Measurements from ENCODE around the gene PRPF38B.
A peak's percentile ranks its signal among the peaks of the same experiment; 100 is the strongest.
"Not testable (repeated sequence)": the region's sequence is repeated elsewhere in the genome, so short reads cannot be mapped to it uniquely, and the experiment has no call there.

Gene PRPF38B

DNA sequence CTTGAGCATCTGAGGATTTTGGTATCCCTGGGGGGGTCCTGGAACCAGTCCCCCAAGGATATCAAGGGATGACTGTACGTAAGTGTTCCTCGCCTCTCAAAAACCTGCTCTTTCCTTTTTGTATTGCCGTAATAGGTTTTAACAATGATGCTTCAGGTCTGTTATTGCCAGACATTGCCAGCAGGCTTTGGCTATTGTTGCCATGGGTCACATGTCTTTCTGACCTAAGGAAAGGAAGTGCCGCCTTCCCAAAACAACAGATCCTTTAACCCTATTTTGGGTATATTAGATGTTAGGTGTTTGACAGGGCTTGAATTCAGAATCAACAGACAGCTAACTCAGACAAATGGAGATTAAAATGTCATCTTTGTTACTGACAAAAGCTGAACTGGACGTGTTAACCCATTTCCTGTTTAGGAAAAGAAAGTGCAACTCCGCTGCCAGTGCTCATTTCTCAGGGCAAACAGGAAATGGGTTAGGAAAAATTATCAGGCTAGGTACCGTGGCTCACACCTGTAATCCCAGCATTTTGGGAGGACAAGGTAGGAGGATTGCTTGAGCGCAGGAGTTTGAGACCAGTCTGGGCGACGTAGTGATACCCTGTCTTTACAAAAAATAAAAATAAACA, 12.4 kb upstream of the PRPF38B start:
- DNase-seq: no peak

DNA sequence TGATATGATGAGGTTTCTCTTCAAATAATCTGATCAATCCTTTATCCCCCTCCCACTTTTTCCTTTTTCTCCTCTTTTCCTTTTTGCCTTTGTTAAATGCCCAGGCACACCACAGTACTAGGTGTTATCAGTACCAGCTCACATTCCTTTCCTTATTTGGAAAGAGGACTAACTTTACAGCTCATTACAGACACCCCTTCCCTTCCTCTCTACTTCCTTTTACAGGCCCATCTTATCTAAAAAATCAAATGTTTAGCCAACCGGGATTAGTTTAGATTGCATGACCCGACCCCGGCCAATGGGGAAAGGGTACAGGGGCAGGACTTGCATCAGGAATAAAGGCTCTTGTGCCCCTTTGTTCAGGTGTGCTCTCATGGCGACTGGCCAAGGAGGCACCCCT, 10.4 kb upstream of the PRPF38B start:
- not testable (repeated sequence) for DNase-seq

DNA sequence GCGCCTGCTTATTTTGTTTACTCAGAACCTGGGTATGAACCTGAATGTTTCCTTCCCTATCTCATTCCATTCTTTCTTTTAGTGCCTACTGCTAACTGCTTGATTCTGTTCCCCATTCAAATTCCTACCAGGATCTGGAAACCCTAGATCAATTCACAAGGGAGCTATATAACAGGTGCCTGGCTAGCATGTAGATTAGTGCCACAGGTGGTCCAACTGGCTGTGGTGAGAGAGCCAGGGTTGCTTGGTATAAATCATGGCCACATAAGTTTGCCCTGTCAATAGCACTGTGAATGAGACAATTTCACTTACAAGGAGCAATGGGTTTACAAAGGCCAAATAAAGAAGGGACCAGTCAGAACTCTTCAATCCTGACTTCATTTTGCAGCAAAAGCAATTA, 6.6 kb upstream of the PRPF38B start:
- DNase-seq: no peak

DNA sequence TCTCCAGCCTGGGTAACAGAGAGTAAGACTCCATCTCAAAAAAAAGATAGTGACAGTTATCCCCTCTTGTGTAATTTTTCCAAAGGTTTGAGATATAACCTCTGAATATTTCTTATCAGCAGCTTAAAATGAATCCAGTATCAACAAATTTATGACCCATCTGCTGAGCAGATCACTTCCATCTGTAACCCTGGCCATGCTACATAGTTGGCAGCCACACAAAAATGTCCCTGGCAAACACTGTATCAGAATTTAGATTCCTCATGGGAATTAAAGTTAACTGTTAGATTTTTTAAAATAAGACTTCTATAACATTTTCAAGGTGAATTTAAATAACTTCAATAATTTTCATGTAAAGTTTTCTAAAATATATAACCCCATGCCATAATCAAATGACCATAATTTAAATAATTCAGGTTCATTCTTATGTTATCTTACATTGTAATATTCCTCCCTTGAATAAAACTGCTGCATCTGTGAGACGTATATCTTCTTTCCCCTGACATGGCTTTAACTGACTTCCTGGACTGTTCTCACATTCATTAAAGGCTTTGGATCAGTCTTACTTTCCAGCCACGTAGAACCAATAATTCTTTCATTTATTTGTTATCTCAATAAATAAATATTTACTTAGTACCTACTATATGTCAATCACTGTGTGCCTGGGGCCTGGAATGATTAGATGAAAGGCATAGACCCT, 5.3 kb upstream of the PRPF38B start:
- no peak for DNase-seq

DNA sequence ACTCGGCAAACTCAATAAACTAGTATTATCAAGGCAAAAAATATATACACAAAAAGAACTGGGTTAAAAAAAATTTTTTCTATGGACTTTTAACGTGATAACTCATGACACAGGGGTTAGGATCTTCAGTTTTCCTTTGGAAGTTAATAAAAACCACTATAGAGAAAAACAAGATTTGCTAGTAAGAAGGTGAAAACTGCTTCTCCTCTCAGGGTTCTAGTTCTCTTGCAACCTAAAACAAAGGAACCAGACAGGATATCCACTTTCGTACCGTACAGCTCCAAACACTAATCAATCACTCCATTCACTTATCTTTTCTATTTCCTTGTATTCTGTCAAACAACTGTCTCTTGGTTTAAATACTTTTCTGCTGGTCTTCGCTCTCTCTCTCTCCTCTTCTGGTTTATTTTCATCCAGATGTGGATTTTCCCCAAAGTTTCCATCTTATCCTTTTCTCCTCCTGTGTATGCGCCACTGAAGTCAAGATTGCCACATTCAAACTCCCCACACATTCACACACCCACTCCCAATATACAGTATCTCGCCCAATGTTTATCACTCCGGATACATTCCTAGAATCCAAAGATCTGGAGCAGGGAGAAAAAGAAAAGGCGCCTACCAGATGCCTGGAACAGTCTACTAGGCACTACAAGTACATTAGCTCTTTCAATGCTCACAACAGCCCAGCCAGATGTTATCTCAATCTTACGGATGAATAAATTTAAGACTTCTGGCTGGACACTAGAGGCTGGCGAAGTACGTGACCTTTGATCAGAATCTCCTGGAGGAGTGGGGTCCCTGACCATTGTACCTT, 775 bp upstream of the PRPF38B start:
- DNase-seq: peak; percentile 64 to 78

DNA sequence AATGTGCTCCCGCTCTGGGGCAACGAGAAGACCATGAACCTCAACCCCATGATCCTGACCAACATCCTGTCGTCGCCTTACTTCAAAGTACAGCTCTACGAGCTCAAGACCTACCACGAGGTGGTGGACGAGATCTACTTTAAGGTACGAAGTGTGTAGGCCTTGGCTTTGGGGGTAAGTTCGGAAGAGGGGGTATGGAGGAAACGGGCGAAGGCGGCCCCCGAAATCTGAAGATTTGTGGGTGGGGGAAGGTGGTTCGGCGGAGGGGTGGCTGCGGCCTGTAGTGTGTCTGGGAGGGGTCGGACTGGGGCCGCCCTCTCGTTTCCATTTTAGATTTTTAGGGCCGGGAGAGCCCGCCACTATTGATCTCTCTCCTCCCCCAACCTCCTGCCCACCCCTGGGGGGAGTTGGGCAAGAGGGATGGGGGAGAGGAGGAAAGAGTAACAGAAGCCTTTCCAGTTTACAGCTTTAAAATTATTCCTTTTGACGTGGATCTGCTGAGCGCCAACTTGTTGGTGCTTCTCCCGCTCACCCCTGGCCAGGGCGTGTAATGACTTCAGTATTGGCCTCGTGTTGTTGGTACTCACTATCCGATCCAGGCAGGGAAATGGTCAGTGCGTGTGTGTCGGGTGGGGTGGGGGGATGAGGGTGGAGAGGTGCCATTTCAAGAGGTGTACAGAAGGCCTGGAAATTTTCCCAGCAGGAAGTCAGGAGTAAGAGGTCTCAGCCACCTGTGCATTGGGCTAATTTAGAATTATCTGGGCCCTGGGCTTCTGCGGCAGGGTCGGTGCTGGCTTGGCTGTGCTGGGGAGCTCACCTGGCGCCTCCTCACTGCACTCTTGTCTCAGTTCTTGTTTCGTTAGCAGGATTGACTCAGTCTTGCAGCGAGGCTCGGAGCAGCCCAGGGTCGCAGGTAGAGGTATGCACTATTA, 880 bp downstream of the PRPF38B start:
- peak; percentile 40 to 59 for DNase-seq

DNA sequence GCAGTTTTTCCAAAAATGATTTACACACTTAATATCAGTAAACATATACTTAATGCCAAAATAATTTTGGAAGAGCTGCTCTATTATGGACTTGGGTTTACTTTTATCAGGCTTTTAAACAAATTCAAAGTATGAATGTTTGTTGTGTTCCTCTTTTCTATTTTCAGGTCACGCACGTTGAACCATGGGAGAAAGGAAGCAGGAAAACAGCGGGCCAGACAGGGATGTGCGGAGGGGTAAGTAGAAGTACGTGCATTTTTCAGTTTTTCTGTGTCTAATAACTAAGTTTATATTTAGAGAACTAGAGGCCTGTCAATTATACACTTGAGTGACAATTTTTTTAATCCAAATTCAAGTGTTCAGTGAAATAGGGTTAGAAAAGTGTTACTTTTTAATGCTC, 3.4 kb downstream of the PRPF38B start:
- peak in 1 of 2 donors; percentile 32 for DNase-seq

DNA sequence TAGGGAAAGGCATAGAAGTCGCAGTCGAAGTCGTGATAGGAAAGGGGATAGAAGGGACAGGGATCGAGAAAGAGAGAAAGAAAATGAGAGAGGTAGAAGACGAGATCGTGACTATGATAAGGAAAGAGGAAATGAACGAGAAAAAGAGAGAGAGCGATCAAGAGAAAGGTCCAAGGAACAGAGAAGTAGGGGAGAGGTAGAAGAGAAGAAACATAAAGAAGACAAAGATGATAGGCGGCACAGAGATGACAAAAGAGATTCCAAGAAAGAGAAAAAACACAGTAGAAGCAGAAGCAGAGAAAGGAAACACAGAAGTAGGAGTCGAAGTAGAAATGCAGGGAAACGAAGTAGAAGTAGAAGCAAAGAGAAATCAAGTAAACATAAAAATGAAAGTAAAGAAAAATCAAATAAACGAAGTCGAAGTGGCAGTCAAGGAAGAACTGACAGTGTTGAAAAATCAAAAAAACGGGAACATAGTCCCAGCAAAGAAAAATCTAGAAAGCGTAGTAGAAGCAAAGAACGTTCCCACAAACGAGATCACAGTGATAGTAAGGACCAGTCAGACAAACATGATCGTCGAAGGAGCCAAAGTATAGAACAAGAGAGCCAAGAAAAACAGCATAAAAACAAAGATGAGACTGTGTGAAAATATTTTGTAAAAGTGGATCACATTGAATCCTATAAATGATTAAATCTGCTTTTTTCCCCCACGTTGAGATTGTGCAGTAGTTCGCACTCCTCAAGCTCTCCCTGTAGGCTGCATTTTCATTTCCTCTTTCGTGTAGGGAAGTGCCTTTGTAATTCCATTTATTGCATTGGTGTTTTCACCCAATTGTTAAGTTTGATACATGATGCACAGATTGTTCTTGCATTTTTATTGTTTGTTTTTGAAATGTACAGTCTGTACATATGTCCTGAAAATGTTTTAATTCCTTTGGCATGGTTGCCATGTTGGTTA, 7.5 kb downstream of the PRPF38B start:
- DNase-seq: peak; percentile 70 to 71

DNA sequence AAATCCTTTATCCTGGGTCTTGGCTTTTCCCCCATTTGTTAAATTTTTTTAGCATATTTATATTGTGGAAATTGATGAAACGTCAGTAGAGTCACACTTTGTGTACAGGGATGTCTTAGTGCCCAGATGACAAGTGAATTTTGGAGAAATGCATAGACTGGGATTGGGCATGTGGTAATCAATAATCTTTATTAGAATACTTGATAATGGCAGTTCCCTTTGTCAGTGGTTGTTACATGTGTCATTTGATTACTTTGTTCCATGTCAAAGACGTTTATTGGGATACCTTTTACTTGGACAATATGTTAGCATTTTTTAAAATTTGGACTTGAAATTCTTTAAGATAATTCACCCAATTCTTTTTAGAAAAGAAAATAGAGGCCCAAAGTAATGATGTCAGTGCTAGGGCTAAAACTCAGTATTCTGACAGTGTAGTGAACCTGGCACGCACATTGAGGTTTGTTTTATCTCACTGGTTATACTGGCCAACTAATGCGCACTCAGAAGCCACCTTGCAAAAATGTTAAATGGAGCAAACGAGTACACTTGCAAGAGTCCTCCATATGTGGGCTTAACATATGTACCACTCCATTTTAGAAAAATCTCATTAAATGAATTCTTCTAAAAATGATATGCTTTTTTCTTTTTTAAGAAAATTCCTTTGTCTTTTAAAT, 9.2 kb downstream of the PRPF38B start:
- no peak for DNase-seq

DNA sequence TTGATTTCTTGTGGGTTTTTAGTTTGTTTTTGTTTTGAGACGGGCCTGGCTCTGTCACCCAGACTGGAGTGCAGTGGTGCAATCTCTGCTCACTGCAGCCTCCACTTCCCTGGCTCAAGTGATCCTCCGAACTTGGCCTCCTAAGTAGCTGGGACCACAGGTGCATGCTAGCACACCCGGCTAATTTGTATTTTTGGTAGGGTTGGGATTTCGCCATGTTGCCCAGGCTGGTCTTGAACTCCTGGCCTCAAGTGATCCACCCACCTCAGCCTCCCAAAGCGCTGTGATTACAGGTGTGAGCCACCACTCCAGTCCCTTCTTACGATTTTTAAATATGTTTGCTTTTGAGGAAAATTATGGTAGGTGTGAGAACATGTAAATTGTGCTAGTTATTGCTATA, 10.0 kb downstream of the PRPF38B start:
- DNase-seq: not testable (repeated sequence)

DNA sequence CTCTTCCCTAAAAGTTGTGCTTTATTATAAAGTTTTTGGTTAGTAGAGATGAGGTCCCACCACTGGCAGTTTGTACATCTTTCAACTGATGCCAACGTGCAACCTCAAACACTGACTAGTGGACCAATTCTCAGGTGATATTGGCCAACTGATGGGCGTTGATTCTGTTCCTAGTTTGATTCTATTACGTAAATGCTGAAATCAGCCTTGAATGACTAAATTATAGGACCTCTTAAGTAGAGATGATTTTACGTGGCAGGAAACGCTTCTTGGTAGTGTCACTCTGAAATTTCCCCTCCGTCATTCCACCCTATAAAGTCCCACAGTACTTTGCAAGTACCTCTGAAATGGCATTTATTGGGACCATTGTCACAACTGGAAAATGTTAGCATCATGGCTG, 11.8 kb downstream of the PRPF38B start:
- no peak for DNase-seq

DNA sequence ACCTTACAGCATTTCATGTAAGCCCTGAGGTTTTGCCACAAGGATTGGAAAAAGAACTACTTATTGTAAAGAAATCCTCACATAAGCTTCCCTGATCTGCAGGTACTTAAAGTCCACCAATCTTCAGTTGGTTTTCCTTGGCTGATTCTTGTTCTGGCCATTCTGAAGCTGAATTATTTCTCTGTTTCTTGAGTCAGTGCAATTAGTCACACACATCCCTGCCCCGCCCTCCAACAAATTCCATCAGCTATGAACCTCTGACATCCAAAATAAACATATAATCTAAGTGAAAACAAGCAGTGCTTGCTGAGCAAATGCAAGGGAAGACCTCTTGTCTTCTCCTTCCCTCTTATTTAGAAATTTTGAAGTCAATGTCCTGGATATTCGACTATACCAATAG, 12.4 kb downstream of the PRPF38B start:
- DNase-seq: no peak

DNA sequence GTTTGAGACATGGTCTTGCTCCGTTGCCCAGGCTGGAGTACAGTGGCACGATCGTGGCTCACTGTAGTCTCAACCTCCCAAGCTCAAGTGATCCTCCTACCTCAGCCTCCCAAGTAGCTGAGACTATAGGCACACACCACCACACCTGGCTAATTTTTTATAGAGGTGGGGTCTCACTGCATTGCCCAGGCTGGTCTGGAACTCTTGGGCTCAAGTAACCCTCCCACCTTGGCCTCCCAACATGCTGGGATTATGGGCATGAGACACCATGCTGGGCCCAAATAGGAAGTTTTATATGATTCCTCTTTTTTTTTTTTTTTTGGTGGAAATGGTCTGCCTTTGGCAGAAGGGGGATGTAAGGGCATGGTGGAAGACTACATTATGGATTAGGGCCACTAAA, 14.5 kb downstream of the PRPF38B start:
- DNase-seq: no peak

DNA sequence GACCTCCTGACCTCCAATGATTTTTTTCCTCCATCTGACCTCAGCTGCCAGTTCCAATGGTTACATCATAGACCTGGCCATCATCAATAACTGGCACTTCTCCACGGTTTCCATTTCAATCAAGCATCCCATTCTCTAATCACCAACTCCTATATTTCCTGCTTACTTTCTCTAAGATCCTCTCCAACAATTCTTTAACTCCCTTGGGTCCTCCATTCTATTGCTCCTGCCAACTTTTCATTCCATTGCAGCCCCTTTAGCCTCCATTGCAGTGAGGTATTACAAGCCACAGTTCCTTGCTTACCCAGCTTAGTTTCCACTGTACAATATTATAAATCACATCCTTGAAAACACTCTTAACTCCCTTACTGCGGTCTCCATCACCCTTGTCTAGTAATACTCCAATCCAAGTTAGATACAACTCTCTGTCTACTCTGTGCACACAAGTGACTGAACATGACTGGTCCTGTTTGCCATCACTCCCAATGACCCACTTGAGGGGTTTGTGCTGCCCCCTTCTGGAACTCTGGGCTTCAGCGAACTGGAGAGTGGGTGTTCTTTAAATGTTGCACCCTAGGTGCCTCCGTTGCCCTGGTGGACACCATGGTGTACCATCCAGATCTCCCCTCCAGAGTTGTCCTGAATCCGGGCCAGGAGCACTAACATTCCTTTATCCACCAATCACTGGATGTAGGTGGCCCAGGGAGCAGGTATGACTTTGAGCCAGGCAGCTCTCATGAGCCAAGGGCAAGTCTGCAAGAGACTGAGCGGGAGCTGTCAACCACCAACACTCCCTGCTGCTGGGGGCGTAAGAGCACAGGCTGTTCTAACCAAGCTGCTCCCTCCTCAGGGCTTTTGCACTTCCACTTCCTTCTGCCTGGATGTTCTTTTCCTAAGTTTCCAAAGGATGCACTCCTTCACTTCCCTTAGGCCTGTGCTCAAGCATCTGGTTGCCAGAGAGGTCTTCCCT, 16.9 kb downstream of the PRPF38B start:
- peak in 1 of 2 donors; percentile 56 for DNase-seq

DNA sequence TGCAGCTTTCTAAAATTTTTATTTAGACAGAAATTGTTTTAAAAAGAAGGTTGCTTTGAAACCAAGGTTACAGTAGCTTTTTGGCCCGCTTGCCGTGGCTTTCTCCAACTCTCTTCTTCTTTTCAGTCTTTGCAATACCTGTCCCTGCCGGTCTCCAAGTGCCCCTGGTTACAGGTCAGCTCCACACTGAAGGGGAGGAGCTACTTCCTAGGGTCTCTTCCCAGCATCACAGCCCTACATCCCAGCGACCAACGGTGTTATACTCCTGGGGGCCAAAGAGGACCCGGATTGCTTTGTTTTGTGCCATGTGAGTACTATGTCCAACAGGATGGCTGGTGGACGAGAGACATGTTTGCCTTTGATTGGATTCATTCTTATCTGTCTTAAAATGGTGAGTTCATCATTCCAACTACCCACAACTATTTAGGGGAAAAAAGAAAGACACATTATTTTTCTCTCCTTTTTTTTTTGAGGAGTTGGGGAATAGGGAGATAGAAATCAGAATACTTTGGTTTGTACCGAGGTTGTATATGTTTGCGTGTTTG, 20.6 kb downstream of the PRPF38B start, which contains the start of gene FNDC7:
TSS of gene FNDC7 (plus strand) at position 303 of the 545 bp plus-strand sequence. CDS start at position 329, 26 bp downstream.
- DNase-seq: no peak

DNA sequence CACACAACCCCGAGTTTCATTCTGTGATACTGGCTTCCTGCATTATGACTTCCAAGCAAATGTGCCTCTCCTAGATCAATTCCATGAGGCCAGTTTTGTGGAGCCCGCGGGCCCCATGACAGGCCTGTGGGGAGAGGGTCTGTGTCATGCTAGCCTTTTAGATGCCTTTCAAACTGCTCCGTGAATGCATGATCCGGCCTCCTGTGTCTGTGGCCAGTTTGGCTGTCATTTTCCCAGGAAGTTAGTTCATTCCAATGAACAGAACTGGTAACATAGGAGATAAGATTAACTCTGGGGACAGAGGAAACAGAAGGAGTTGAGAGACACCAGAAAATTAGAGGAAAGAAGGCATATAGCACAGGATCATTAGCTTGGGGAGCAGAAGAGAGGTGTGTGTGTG, 23.8 kb downstream of the PRPF38B start:
- DNase-seq: no peak

DNA sequence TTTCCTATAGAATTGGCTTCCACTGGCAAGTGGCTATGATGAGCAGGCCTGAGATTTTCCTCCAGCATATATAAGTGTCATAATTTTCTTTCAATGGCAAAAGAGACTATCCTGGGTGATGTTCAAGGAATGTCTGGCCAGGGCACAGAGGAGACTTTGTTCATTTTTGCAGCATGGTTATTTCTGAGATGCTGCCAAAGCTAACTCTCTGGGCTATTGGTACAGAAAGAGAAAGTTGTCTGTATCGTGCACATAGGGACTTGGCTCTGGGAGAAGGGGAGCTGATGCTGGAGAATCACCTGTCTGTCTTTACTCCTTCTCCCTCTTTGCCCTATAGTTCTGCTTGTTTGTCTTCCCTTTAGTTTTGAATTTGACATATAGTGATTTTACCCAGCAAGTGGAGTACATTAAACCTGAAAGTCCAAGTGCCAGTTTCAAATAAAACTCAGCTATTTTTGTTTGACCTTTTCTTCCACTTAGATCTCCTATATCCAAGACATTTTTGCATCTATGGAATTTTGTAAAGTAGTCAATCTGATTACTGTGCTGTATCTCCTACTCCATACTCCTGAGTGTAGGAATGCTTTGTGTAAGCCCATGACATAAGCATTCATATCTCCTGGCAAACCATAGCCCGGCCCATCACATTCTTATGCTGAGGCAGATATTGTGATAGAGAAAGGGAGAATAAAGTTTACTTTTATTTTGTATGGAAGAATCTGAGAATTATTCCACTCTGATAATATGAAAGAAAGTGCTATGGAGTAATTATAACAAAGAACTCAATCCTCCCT, 24.5 kb downstream of the PRPF38B start:
- no peak for DNase-seq

DNA sequence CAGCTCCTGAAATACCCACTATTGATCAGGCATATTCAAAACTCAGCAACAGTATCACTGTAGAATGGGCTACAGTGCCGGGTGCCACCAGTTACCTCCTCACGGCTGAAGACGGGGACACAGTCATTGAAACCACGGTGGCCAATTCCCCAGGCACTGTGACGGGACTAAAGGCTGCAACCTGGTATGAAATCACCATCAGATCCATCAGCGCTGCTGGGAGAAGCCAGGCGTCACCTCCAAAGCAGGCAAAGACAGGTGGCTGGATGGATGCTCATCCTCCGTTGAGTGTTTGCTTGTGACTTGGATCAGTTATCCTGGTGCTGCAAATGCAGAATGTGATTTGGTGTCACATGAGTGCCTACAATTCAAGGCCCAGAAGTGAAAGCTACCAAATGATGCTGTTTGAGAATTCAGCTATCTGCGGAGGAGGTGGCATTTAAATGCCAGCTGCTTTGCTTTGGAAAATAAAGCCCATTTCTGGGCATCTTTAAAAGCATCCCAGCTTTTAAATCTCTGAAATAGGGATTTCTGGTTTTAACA, 25.7 kb downstream of the PRPF38B start:
- no peak for DNase-seq
